CD4-positive, CD25-positive, alpha-beta regulatory T cell (primary cell): ENCODE data around the gene TIRAP. TPM values are rescaled to one million over a fixed set of nuclear protein-coding genes. Genes with fewer than 3 reads are reported as not detected.
"Not testable (repeated sequence)": the region's sequence is repeated elsewhere in the genome, so short reads cannot be mapped to it uniquely, and the experiment has no call there.

ENCODE experiments used
- ATAC-seq, 2 donors: fragments of 150-1000 bp; cut with Tn5 transposase; one replicate each; pipeline ENCODE4 v1.10.0; 2021; ENCODE audit warnings: low read depth in 2 of 2, moderate number of reproducible peaks in 2 of 2, moderate library complexity in 1 of 2
- DNase-seq, 3 donors: peaks; one replicate each; pipeline versions ENCODE4 v3.0.0 to v3.0.0-alpha.2; 2012 to 2022; ENCODE audit warnings: mixed read lengths in 1 of 3
- H3K27ac ChIP-seq: one replicate; pipeline ENCODE4 v1.7.0; 2013; ENCODE audit warnings: mild to moderate bottlenecking, low read length; ENCODE audit not compliant: insufficient read depth, poor library complexity, severe bottlenecking
- H3K27me3 ChIP-seq: one replicate; pipeline ENCODE4 v1.7.0; 2013; ENCODE audit warnings: low read length; ENCODE audit not compliant: control insufficient read depth, insufficient read depth
- H3K36me3 ChIP-seq: one replicate; pipeline ENCODE4 v1.7.0; 2013; ENCODE audit warnings: mild to moderate bottlenecking, low read length, moderate library complexity; ENCODE audit not compliant: control insufficient read depth, insufficient read depth
- H3K4me1 ChIP-seq: 2 replicates; pipeline ENCODE4 v1.7.0; 2013; ENCODE audit warnings: mild to moderate bottlenecking, low read length; ENCODE audit not compliant: insufficient read depth, control insufficient read depth, poor library complexity, severe bottlenecking
- H3K4me3 ChIP-seq: one replicate; pipeline ENCODE4 v1.7.0; 2013; ENCODE audit warnings: low read depth, mild to moderate bottlenecking, low read length, moderate library complexity
- H3K9me3 ChIP-seq, 2 experiments: 1 replicate in 1 of 2; 2 replicates in 1 of 2; pipeline ENCODE4 v1.7.0; 2013; ENCODE audit warnings: low read length in 2 of 2, mild to moderate bottlenecking in 1 of 2, moderate library complexity in 1 of 2; ENCODE audit not compliant: control insufficient read depth in 2 of 2
- H3K27ac Mint-ChIP-seq, 3 donors: one replicate each; pipeline ENCODE4 v1.8.0; 2020 to 2022; ENCODE audit warnings: mild to moderate bottlenecking in 3 of 3, mixed read lengths in 3 of 3, moderate library complexity in 2 of 3
- H3K27me3 Mint-ChIP-seq: one replicate; pipeline ENCODE4 v1.8.0; 2022; ENCODE audit warnings: mild to moderate bottlenecking, mixed read lengths
- H3K36me3 Mint-ChIP-seq: one replicate; pipeline ENCODE4 v1.8.0; 2020; ENCODE audit warnings: mixed read lengths
- H3K4me1 Mint-ChIP-seq, 4 donors: one replicate each; pipeline ENCODE4 v1.8.0; 2020 to 2022; ENCODE audit warnings: mixed read lengths in 4 of 4, mild to moderate bottlenecking in 1 of 4
- H3K4me3 Mint-ChIP-seq, 4 donors: one replicate each; pipeline ENCODE4 v1.8.0; 2020 to 2022; ENCODE audit warnings: mild to moderate bottlenecking in 4 of 4, mixed read lengths in 4 of 4, moderate library complexity in 3 of 4
- H3K9me3 Mint-ChIP-seq, 7 donors: one replicate each; pipeline ENCODE4 v1.8.0; 2020 to 2022; ENCODE audit warnings: mixed read lengths in 7 of 7, mild to moderate bottlenecking in 3 of 7, moderate library complexity in 2 of 7
- polyA plus RNA-seq, 4 donors: library from polyadenylated mRNA; unstranded; fragments of 300-500 nt; fragmentation: Illumina TruSeq; gene quantifications; one replicate each; pipeline ENCODE4 v1.2.3, GENCODE V29; 2021
- total RNA-seq: library from RNA; stranded (reverse); gene quantifications from one replicate; pipeline ENCODE4 v1.2.3, GENCODE V29; 2022

TIRAP gene, protein sequence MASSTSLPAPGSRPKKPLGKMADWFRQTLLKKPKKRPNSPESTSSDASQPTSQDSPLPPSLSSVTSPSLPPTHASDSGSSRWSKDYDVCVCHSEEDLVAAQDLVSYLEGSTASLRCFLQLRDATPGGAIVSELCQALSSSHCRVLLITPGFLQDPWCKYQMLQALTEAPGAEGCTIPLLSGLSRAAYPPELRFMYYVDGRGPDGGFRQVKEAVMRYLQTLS
- total RNA-seq (15.5 TPM), polyA plus RNA-seq (10 to 100 TPM in 1 of 4 donors, 1 to 10 TPM in 3; 8.1 to 11.3 (median 8.9) TPM)

DNA sequence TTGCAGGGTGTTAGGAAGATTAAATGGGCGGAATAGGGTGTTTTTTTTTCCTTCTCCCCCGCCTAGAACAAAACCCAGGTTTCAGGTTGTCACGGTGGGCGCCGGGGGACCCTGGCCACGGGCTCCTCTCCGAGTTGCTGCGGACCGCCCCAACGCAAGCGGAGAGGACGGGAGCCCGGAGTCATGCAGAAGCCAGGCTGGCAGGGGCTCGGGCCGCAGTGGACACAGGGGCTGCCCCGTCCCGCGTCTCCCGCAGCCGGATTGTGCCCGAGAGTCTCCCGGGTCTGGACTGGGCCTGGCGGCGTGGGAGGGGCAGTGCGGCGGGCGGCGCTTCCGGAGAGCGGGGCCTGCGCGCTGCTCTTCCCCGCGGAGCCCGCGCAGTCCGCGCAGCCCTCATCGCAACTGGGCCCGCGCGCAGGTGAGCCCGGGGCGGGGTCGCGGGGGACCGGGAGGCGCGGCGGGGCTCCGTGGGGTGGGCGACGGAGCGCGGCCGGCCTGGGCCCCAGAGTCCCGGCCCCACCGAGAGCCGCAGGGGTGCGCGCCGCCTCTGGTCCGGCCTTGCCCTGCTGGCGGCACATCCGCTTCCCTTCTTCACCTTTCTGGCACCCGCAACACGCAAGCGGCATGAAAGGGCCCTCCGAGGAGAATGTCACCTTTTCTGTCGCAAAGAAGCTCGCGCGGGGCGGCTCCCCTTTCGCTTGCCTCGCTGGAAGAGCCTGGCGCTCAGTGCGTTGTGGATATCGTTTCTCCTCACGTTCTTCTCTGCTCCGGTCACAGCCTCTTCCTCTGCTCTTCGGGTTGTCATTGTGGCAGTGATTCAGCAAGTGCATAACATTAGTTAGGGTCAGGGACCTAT, at the start of gene TIRAP:
Gene TIRAP (plus strand): TSS at position 358 of the 856 bp plus-strand sequence. CDS start 7,802 bp downstream, outside the sequence.
- Mint-ChIP-seq H3K27ac (peak within 1 kb of the TSS; percentile 98 to 99 (median 99)), H3K4me3 (peak within 1 kb of the TSS; percentile 92 to 96 (median 92)), H3K4me1 (peaks cover 6 to 59% (median 27%) of the 10 kb centered on the region in 4 donors), H3K36me3 (peaks cover 6% of the 10 kb centered on the region), H3K9me3 (peaks cover 0 to 1% (median 0%) of the 10 kb centered on the region in 7 donors), H3K27me3 (no peaks in the 10 kb centered on the region)
- Histone ChIP-seq H3K9me3 (no peaks in the 10 kb centered on the region), H3K27me3 (no peaks in the 10 kb centered on the region), H3K27ac (peak within 1 kb of the TSS; percentile 87), H3K36me3 (no peaks in the 10 kb centered on the region), H3K4me3 (peak within 1 kb of the TSS; percentile 96), H3K4me1 (peaks cover 29% of the 10 kb centered on the region)
- peak; percentile 67 to 71 for ATAC-seq
- DNase-seq = peak; percentile 47 to 81 (median 78)

- Mint-ChIP-seq H3K36me3 (peaks cover 13% of the 10 kb centered on the region), H3K27me3 (no peaks in the 10 kb centered on the region), H3K4me1 (peaks cover 0 to 14% (median 1%) of the 10 kb centered on the region in 4 donors), H3K9me3 (no peaks in the 10 kb centered on the region), H3K27ac (no peak overlapping the region), H3K4me3 (no peak overlapping the region)
- no peaks in the 10 kb centered on the region for H3K9me3 ChIP-seq
- DNase-seq (no peak), ATAC-seq (no peak)
- H3K4me3 ChIP-seq = no peak overlapping the region
- H3K36me3 ChIP-seq = peaks cover 10% of the 10 kb centered on the region
- H3K27me3 ChIP-seq = no peaks in the 10 kb centered on the region
- no peaks in the 10 kb centered on the region for H3K4me1 ChIP-seq
- H3K27ac ChIP-seq = no peak overlapping the region
Measured at GRCh38 chr11:126233391-126233790, 49.5 kb upstream of the TIRAP start.

DNA sequence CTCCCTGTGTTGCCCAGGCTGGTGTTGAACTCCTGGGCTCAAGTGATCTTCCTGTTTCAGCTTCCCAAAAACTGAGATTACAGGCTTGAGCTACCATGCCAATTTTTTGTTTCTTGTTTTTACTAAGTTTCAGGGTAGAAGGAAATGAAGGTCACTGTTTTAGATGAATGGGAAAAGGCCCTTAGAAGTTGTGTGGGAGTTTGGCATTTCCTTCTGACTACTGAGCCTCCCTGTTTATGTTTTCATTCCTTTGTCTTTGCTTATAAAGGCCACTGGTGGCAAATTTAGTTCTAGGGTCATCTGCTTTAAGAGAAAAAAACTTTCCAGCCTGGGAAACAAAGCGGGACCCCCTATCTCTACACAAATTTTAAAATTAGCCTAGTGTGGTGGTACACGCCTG, 36.3 kb upstream of the TIRAP start:
- H3K4me3 Mint-ChIP-seq = no peak overlapping the region
- H3K27me3 Mint-ChIP-seq = no peaks in the 10 kb centered on the region
- no peak for ATAC-seq
- Histone ChIP-seq H3K27ac (no peak overlapping the region), H3K4me3 (no peak overlapping the region), H3K27me3 (no peaks in the 10 kb centered on the region), H3K9me3 (no peaks in the 10 kb centered on the region), H3K36me3 (peaks cover 17% of the 10 kb centered on the region), H3K4me1 (no peaks in the 10 kb centered on the region)
- no peak for DNase-seq
- H3K9me3 Mint-ChIP-seq = peaks cover 0 to 2% (median 0%) of the 10 kb centered on the region in 7 donors
- H3K4me1 Mint-ChIP-seq = peaks cover 0 to 2% (median 0%) of the 10 kb centered on the region in 4 donors
- peaks cover 25% of the 10 kb centered on the region for H3K36me3 Mint-ChIP-seq
- H3K27ac Mint-ChIP-seq = no peak overlapping the region

DNA sequence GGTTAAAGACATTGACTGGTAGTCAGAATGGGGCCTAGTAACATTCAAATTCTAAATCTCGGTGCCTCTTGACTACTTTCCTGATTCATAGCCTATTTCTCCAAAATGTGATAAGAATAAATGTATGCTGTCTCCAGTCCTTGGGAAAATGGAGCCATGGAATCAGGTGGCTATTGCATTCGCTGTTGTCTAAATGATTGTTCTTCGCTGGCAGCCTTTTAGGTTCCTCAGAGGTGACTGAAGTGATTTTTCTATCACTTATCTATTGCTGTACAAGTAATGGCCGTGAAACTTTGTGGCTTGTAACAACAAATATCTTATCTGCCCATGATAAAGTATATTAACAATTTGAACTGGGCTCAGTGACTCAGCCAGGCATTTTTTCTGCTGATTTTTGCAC, 29.6 kb upstream of the TIRAP start:
- Mint-ChIP-seq H3K4me3 (no peak overlapping the region), H3K36me3 (peaks cover 8% of the 10 kb centered on the region), H3K4me1 (peaks cover 0 to 3% (median 0%) of the 10 kb centered on the region in 4 donors), H3K9me3 (no peaks in the 10 kb centered on the region), H3K27ac (no peak overlapping the region), H3K27me3 (no peaks in the 10 kb centered on the region)
- DNase-seq (no peak), ATAC-seq (no peak)
- no peaks in the 10 kb centered on the region for H3K4me1 ChIP-seq
- H3K36me3 ChIP-seq = peaks cover 11% of the 10 kb centered on the region
- no peak overlapping the region for H3K4me3 ChIP-seq
- H3K27ac ChIP-seq = no peak overlapping the region
- H3K27me3 ChIP-seq = no peaks in the 10 kb centered on the region
- no peaks in the 10 kb centered on the region for H3K9me3 ChIP-seq

- Mint-ChIP-seq H3K9me3 (no peaks in the 10 kb centered on the region), H3K4me3 (no peak overlapping the region), H3K36me3 (peaks cover 5% of the 10 kb centered on the region), H3K27me3 (no peaks in the 10 kb centered on the region), H3K27ac (peak overlapping the region in 1 of 3 donors; percentile 43), H3K4me1 (peaks cover 0 to 7% (median 1%) of the 10 kb centered on the region in 4 donors)
- DNase-seq = no peak
- Histone ChIP-seq H3K9me3 (no peaks in the 10 kb centered on the region), H3K36me3 (peaks cover 11% of the 10 kb centered on the region), H3K27ac (no peak overlapping the region), H3K4me3 (no peak overlapping the region), H3K27me3 (no peaks in the 10 kb centered on the region), H3K4me1 (no peaks in the 10 kb centered on the region)
- ATAC-seq = no peak
Measured at GRCh38 chr11:126254819-126255218, 28.1 kb upstream of the TIRAP start.

GRCh38 chr11:126255507-126255906, 27.4 kb upstream of the TIRAP start:
- H3K36me3 Mint-ChIP-seq, H3K4me1 ChIP-seq: not testable (repeated sequence)

GRCh38 chr11:126256216-126256615, 26.7 kb upstream of the TIRAP start:
- Histone ChIP-seq H3K4me3 (no peak overlapping the region), H3K27ac (no peak overlapping the region), H3K4me1 (no peaks in the 10 kb centered on the region), H3K36me3 (peaks cover 18% of the 10 kb centered on the region), H3K27me3 (no peaks in the 10 kb centered on the region), H3K9me3 (no peaks in the 10 kb centered on the region)
- no peak for DNase-seq
- Mint-ChIP-seq H3K9me3 (no peaks in the 10 kb centered on the region), H3K36me3 (peaks cover 7% of the 10 kb centered on the region), H3K27ac (peak overlapping the region in 1 of 3 donors; percentile 45), H3K4me1 (peaks cover 0 to 8% (median 6%) of the 10 kb centered on the region in 4 donors), H3K27me3 (no peaks in the 10 kb centered on the region), H3K4me3 (no peak overlapping the region)
- ATAC-seq = no peak

More at GRCh38 chr11:126255507-126255906, 27.4 kb upstream of the TIRAP start:
- H3K27ac ChIP-seq, H3K4me3 Mint-ChIP-seq, ATAC-seq, H3K27me3 Mint-ChIP-seq, H3K9me3 ChIP-seq, H3K27me3 ChIP-seq, H3K4me1 Mint-ChIP-seq, H3K9me3 Mint-ChIP-seq, H3K4me3 ChIP-seq, DNase-seq: not testable (repeated sequence)
- peak overlapping the region in 1 of 3 donors; percentile 43 for H3K27ac Mint-ChIP-seq
- peaks cover 14% of the 10 kb centered on the region for H3K36me3 ChIP-seq
